GM19239 (cell line): ENCODE measurements around the gene KHK.
"Not testable (repeated sequence)": the region's sequence is repeated elsewhere in the genome, so short reads cannot be mapped to it uniquely, and the experiment has no call there.

Experiments
- DNase-seq: peaks from one replicate; pipeline ENCODE4 v3.0.0; 2011; ENCODE audit warnings: low spot score; ENCODE audit not compliant: insufficient read length
- FAIRE-seq: peaks from 2 replicates; lab custom pipeline; 2011; peaks lifted over from hg19 to GRCh38; lab: Jason Lieb, UNC

KHK gene

GRCh38 chr2:27058210-27058609 lies 28.4 kb upstream of the KHK start:
- no peak for DNase-seq
- FAIRE-seq, result no peak

GRCh38 chr2:27059141-27059820 lies 27.3 kb upstream of the KHK start:
- DNase-seq (no peak), FAIRE-seq (no peak)

GRCh38 chr2:27060323-27060722 lies 26.2 kb upstream of the KHK start:
- DNase-seq (no peak), FAIRE-seq (no peak)

GRCh38 chr2:27065128-27065527 lies 21.4 kb upstream of the KHK start:
- FAIRE-seq (no peak), DNase-seq (no peak)

GRCh38 chr2:27067385-27067784 lies 19.2 kb upstream of the KHK start:
- no peak for DNase-seq
- FAIRE-seq, result no peak

- no peak for DNase-seq
- FAIRE-seq, result no peak
These were observed 17.1 kb upstream of the KHK start for GRCh38 chr2:27069436-27069835.

GRCh38 chr2:27069961-27070618 lies 16.5 kb upstream of the KHK start:
- DNase-seq, result no peak
- FAIRE-seq, result no peak

GRCh38 chr2:27070653-27071276 lies 15.8 kb upstream of the KHK start:
- DNase-seq (no peak), FAIRE-seq (no peak)

- FAIRE-seq, result peak; percentile 58
- DNase-seq, result peak; percentile 93
These were observed 15.1 kb upstream of the KHK start, which contains the start of gene OST4 for GRCh38 chr2:27071277-27071989. TSS of gene OST4 (minus strand) at chr2:27071654.

- DNase-seq (no peak), FAIRE-seq (peak; percentile 18)
These were observed 14.4 kb upstream of the KHK start for GRCh38 chr2:27071990-27072830.

GRCh38 chr2:27072920-27073319 lies 13.7 kb upstream of the KHK start:
- no peak for FAIRE-seq
- DNase-seq, result no peak

GRCh38 chr2:27073782-27074181 lies 12.8 kb upstream of the KHK start:
- DNase-seq, result no peak
- no peak for FAIRE-seq

- DNase-seq (no peak), FAIRE-seq (peak; percentile 79)
These were observed 11.6 kb upstream of the KHK start for GRCh38 chr2:27074738-27075565.

GRCh38 chr2:27075566-27075871 lies 11.1 kb upstream of the KHK start:
- not testable (repeated sequence) for DNase-seq, FAIRE-seq

- FAIRE-seq, result no peak
- no peak for DNase-seq
These were observed 10.2 kb upstream of the KHK start for GRCh38 chr2:27076323-27076722.

- FAIRE-seq, result no peak
- no peak for DNase-seq
These were observed 9.3 kb upstream of the KHK start for GRCh38 chr2:27077231-27077630.

GRCh38 chr2:27078267-27079194 lies 8.0 kb upstream of the KHK start, which contains the start of gene EMILIN1:
TSS of gene EMILIN1 (plus strand) at chr2:27078615. CDS start at chr2:27079066, 451 bp downstream.
- FAIRE-seq, result no peak
- no peak for DNase-seq
